OCI-LY3 (cell line): ENCODE measurements around the gene FANCB.

Experiments
- H2AFZ ChIP-seq: fragments of 200-600, 300-600 bp; shearing (Covaris generic); 2 replicates; pipeline ENCODE4 v1.6.0; 2014; ENCODE audit warnings: antibody characterized with exemption, low read depth, low read length
- H3K27ac ChIP-seq: fragments of 200-600, 300-600 bp; sonication (generic); 2 replicates; pipeline ENCODE4 v1.5.1; 2014; ENCODE audit warnings: mild to moderate bottlenecking, low read length, moderate library complexity, mixed read lengths
- H3K27me3 ChIP-seq: fragments of 200-600, 300-600 bp; sonication (generic); 2 replicates; pipeline ENCODE4 v1.6.1; 2014; ENCODE audit warnings: low read depth, low read length, mixed read lengths
- H3K36me3 ChIP-seq: fragments of 200-600, 300-600 bp; sonication (generic); replicated peaks from 2 replicates; pipeline ENCODE3; 2014; ENCODE audit warnings: low read depth, low read length, mixed read lengths
- H3K4me1 ChIP-seq: fragments of 300-600, 200-600 bp; sonication (generic); 2 replicates; pipeline ENCODE4 v1.6.1; 2014; ENCODE audit warnings: low read length, mixed read lengths
- H3K4me2 ChIP-seq: fragments of 200-600, 300-600 bp; sonication (generic); 2 replicates; pipeline ENCODE4 v1.6.1; 2014; ENCODE audit warnings: low read length, mixed read lengths
- H3K4me3 ChIP-seq: fragments of 300-600, 200-600 bp; sonication (generic); 2 replicates; pipeline ENCODE4 v1.5.1; 2014; ENCODE audit warnings: antibody characterized with exemption, mild to moderate bottlenecking, low read length, moderate library complexity
- H3K79me2 ChIP-seq: fragments of 300-600, 200-600 bp; shearing (Covaris generic); 2 replicates; pipeline ENCODE4 v1.6.1; 2014; ENCODE audit warnings: mild to moderate bottlenecking, low read length, mixed read lengths
- H3K9ac ChIP-seq: fragments of 300-600, 200-600 bp; shearing (Covaris generic); 2 replicates; pipeline ENCODE4 v1.6.0; 2014; ENCODE audit warnings: mild to moderate bottlenecking, low read length, moderate library complexity
- H3K9me3 ChIP-seq: fragments of 200-600, 300-600 bp; shearing (Covaris generic); 2 replicates; pipeline ENCODE4 v1.6.1; 2014; ENCODE audit warnings: low read length, mixed read lengths; ENCODE audit not compliant: insufficient read depth
- H4K20me1 ChIP-seq: fragments of 200-600, 300-600 bp; sonication (generic); 2 replicates; pipeline ENCODE4 v1.6.1; 2016; ENCODE audit warnings: low read length, mixed read lengths; ENCODE audit not compliant: insufficient read depth
- CTCF ChIP-seq: fragments of 200-600, 300-600 bp; sonication (generic); IDR thresholded peaks from 2 replicates; pipeline ENCODE4 v1.5.1; 2014; ENCODE audit warnings: antibody characterized with exemption, low read length, low read depth
- EZH2phosphoT487 ChIP-seq: fragments of 200-600 bp; shearing (Covaris generic); IDR thresholded peaks from 2 replicates; pipeline ENCODE4 v1.6.1; 2018; ENCODE audit warnings: antibody characterized with exemption, mixed run types, low read depth

The FANCB gene

DNA sequence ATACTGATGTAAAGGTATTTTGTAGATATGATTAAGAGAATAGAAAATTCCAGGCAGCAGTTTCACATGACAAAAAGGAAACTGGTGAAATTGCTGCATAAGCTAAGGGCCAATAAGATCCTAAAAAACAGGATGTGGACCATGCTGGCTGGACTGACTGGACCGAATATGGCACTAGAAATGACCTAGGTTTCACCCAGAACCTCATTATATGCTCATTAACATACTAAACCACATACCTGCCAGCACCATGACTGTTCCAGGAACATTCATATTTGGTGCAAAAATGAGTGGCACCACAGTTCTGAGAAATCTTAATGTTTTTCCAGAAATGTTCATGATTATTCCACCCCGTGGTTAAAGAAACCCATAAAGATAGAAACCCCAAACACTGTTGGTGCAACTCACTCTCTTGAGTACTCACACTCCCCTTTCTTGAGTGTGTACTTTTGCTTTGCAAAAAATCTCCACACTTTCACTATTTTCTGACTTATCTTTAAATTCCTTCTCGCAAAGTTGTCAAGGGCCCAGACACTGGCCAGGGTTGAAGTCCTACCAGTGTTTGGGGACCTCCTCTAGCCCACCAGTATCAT lies 74.0 kb downstream of the FANCB start:
- H3K27me3 ChIP-seq = no peaks in the 10 kb centered on the region
- H3K79me2 ChIP-seq = no peaks in the 10 kb centered on the region
- H3K4me2 ChIP-seq = no peak overlapping the region
- H3K27ac ChIP-seq = no peak overlapping the region
- TF ChIP-seq CTCF (no peak), EZH2phosphoT487 (no peak)
- no peaks in the 10 kb centered on the region for H3K4me1 ChIP-seq
- peaks cover 6% of the 10 kb centered on the region for H3K36me3 ChIP-seq
- H2AFZ ChIP-seq = no peak overlapping the region
- H4K20me1 ChIP-seq = no peaks in the 10 kb centered on the region
- H3K9me3 ChIP-seq = no peaks in the 10 kb centered on the region
- H3K9ac ChIP-seq = no peak overlapping the region
- no peak overlapping the region for H3K4me3 ChIP-seq
